ENCODE data around the gene VAT1L.

DNA sequence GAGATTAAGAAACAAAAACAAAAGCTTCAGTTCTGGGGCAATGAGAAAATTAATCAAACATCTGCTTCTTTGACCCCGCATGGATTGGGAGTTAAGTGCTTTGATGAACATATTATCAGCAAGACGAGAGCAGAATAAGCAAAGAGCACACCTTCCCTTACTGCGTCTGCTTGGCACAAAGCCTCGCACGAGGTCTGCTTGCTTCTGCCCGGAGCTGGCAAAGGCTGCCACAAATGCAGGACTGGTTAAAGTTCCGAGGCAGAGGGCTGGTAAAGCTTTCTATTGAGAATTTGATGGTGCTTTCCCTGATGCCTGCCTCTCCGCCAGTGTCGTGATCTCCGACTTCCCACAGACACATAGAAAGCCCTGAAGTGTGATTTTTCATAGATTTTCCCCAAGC lies 17.0 kb downstream of the VAT1L start:
- TF ChIP-seq EZH2 (IDR thresholded peaks at IDR 0.05; ENCODE audit: borderline replicate concordance) = no peak
- TF ChIP-seq, protein P1, sequence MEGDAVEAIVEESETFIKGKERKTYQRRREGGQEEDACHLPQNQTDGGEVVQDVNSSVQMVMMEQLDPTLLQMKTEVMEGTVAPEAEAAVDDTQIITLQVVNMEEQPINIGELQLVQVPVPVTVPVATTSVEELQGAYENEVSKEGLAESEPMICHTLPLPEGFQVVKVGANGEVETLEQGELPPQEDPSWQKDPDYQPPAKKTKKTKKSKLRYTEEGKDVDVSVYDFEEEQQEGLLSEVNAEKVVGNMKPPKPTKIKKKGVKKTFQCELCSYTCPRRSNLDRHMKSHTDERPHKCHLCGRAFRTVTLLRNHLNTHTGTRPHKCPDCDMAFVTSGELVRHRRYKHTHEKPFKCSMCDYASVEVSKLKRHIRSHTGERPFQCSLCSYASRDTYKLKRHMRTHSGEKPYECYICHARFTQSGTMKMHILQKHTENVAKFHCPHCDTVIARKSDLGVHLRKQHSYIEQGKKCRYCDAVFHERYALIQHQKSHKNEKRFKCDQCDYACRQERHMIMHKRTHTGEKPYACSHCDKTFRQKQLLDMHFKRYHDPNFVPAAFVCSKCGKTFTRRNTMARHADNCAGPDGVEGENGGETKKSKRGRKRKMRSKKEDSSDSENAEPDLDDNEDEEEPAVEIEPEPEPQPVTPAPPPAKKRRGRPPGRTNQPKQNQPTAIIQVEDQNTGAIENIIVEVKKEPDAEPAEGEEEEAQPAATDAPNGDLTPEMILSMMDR (IDR thresholded peaks at IDR 0.05; ENCODE audit: poor library complexity) = no peak
- no peak for TF ChIP-seq EZH2phosphoT487 (IDR thresholded peaks at IDR 0.05; ENCODE audit: low read depth, severe bottlenecking, unreplicated experiment)
